Measurements from ENCODE around the gene RPS6KA2.

DNA sequence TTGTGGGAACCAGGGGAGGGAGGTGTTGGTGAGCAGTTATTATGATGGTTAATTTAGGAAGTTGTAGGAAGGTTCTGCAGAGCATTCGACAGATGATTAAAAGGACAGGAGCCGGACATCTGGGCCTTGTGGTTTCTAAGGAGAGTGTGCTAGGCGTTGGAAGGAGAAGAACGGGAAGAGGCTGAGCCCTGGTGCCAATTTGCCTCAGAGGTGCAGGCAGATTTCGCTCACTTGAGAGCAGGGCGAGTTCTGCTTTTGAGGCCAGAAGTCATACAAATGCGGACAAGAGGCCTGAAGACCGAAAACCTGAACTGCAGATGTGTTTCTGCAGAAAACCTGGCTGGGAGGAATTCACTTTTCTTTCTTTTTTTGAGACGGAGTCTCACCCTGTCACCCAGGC, 30.5 kb upstream of the RPS6KA2 start:
- TF ChIP-seq EZH2phosphoT487 (IDR thresholded peaks at IDR 0.05; ENCODE audit: insufficient read depth, low read depth) (no peak), EZH2 (IDR thresholded peaks at IDR 0.05; ENCODE audit: insufficient read depth, poor library complexity, severe bottlenecking) (no peak)

Data from GM23248 (cell line).